Heart right ventricle (tissue), 16 donors: Measurements from ENCODE around the gene PKIB. TPM values are rescaled to one million over a fixed set of nuclear protein-coding genes. Genes with fewer than 3 reads are reported as not detected.

Experiments
- ATAC-seq, 8 donors: fragments of 200-7000 bp; cut with Tn5 transposase; one replicate each; pipeline ENCODE4 v1.9.1; 2020; ENCODE audit warnings: mild to moderate bottlenecking in 8 of 8, moderate library complexity in 8 of 8, moderate number of reproducible peaks in 1 of 8
- DNase-seq, 2 donors: peaks; one replicate each; pipeline ENCODE4 v3.0.0-alpha.2; 2020
- H3K27ac ChIP-seq, 10 donors: fragments of 200-600 bp; sonication (generic) in 2 of 10; one replicate each; pipeline versions ENCODE4 v1.5.0 to v1.8.0; 2020 to 2022; ENCODE audit warnings: mild to moderate bottlenecking in 3 of 10
- H3K27me3 ChIP-seq, 7 donors: fragments of 200-600 bp; one replicate each; pipeline ENCODE4 v1.8.0; 2021 to 2022; ENCODE audit warnings: mild to moderate bottlenecking in 2 of 7
- H3K36me3 ChIP-seq, 9 donors: fragments of 200-600 bp; sonication (generic) in 1 of 9; one replicate each; pipeline versions ENCODE4 v1.5.0 to v1.8.0; 2020 to 2022; ENCODE audit warnings: mild to moderate bottlenecking in 2 of 9
- H3K4me1 ChIP-seq, 9 donors: fragments of 200-600 bp; sonication (generic) in 1 of 9; one replicate each; pipeline versions ENCODE4 v1.5.0 to v1.8.0; 2020 to 2022; ENCODE audit warnings: mild to moderate bottlenecking in 4 of 9
- H3K4me3 ChIP-seq, 10 donors: fragments of 200-600 bp; sonication (generic) in 2 of 10; one replicate each; pipeline versions ENCODE4 v1.5.0 to v1.8.0; 2020 to 2022; ENCODE audit warnings: mild to moderate bottlenecking in 7 of 10, moderate library complexity in 2 of 10
- H3K9me3 ChIP-seq, 11 donors: fragments of 200-600 bp in 10 of 11; sonication (generic) in 2 of 11; one replicate each; pipeline versions ENCODE4 v1.5.0 to v1.8.0; 2013 to 2022; ENCODE audit warnings: mild to moderate bottlenecking in 2 of 11, control low read depth in 1 of 11, moderate library complexity in 1 of 11
- WGBS, 2 donors: extraction: QIAGEN DNeasy Blood & Tissue Kit; methylation state at CpG; one replicate each; pipeline ENCODE4 v1.1.7; 2013; ENCODE audit warnings: inconsistent platforms in 1 of 2; 5-methylcytosine and 5-hydroxymethylcytosine counted together
- intact Hi-C, 10 donors: fragments of 100-400 bp; cut with DNase I; formaldehyde crosslinking; loops; one replicate each; pipeline versions ENCODE4 v1.11.1 to v1.14.2; 2022
- polyA plus RNA-seq, 2 donors: library from polyadenylated mRNA; stranded (reverse); fragments of 200-250 nt; gene quantifications; one replicate each; pipeline ENCODE4 v1.2.3, GENCODE V29; 2013
- total RNA-seq, 10 donors: library from RNA; stranded (reverse); fragmentation: NEBNext Ultra II Directional in 3 of 10; extraction: Animal tissue kit (Norgen Biotek cat#: 25700) in 3 of 10; gene quantifications; one replicate each; pipeline versions ENCODE4 v1.2.1 to v1.2.4, GENCODE V29; 2021 to 2023
- TF ChIP-seq, protein P1 (sequence below), 9 donors: fragments of 200-600 bp; sonication (generic) in 2 of 9; IDR thresholded peaks; one replicate each; pipeline versions ENCODE4 v1.5.0 to v1.8.0; 2021 to 2022; ENCODE audit warnings: antibody characterized with exemption in 9 of 9, mild to moderate bottlenecking in 5 of 9, moderate library complexity in 1 of 9
- donor health status: Arrhythmogenic right ventricular cardiomyopathy.
- donor health status: ischemic (EF 13 %, LVEDD 7.1; RV severe dilation, severe dysfunction).
- donor health status: healthy with polysubstance abuse.
- donor health status: DM: no; HTN: yes; CAD: no.
- donor health status: DM: no; HTN: no; CAD: no.
- donor health status: ischemic (EF 25% LVEDD 6.9; RV normal size, moderate dysfunction).
- donor health status: ischemic (EF 25% LVEDD 5.7; RV mildly dilated, moderate dysfunction).
- donor health status: healthy.
- donor health status: DM: yes; HTN: yes; CAD: no.
- donor health status: Ischemic cardiomyopathy.
- donor health status: ischemic (EF 35%, LVEDD 5.7; RV mildly dilated, moderate dysfunction).
- donor health status: nonischemic (EF 11% LVEDD 7.7; RV severe dilation, severe dysfunction).
- donor health status: DM: yes; HTN: yes; CAD: no.
- donor health status: PGD.
- donor health status: ischemic (EF 29% LVEDD 5.4; RV normal size, mild dysfunction).
- donor health status: nonischemic (EF 23%, LVEDD 6.1; RV moderate dilation, normal function).

Gene PKIB
- total and polyA plus RNA-seq, 12 donors = 0.26 to 0.96 (median 0.38) TPM; not detected in 4

DNA sequence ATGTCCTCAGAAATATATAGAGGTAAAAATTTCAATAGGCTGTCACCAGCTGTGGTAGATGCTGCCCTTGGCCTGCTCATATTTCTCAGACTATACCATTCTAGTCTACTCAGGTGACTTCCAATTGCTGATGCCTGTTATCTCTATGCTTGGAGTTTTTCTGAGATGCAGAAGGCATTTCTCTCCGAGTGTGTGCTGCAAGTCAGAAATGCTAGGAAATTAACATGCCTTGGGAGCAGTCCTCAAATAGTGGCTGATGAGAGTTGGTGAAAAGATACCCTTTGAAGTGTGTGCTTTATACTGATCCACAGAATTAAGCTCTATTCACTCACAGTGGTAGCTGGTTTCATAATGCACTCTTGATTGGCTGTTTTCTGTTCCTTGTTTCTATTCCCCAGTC is 43.2 kb upstream of the PKIB start:
- ATAC-seq (no peak), DNase-seq (no peak)
- H3K4me3 ChIP-seq = no peak overlapping the region
- H3K36me3 ChIP-seq = no peaks in the 10 kb centered on the region
- H3K9me3 ChIP-seq = peaks cover 0 to 18% (median 0%) of the 10 kb centered on the region in 11 donors
- H3K4me1 ChIP-seq = no peaks in the 10 kb centered on the region
- no peaks in the 10 kb centered on the region for H3K27me3 ChIP-seq
- TF ChIP-seq, protein P1, sequence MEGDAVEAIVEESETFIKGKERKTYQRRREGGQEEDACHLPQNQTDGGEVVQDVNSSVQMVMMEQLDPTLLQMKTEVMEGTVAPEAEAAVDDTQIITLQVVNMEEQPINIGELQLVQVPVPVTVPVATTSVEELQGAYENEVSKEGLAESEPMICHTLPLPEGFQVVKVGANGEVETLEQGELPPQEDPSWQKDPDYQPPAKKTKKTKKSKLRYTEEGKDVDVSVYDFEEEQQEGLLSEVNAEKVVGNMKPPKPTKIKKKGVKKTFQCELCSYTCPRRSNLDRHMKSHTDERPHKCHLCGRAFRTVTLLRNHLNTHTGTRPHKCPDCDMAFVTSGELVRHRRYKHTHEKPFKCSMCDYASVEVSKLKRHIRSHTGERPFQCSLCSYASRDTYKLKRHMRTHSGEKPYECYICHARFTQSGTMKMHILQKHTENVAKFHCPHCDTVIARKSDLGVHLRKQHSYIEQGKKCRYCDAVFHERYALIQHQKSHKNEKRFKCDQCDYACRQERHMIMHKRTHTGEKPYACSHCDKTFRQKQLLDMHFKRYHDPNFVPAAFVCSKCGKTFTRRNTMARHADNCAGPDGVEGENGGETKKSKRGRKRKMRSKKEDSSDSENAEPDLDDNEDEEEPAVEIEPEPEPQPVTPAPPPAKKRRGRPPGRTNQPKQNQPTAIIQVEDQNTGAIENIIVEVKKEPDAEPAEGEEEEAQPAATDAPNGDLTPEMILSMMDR (IDR thresholded peaks at IDR 0.05) = no peak
- intact Hi-C loops = no loop called here
- WGBS, 2 donors = 29 to 42% methylated on average over 1 of the region's 1 CpG
- no peak overlapping the region for H3K27ac ChIP-seq

DNA sequence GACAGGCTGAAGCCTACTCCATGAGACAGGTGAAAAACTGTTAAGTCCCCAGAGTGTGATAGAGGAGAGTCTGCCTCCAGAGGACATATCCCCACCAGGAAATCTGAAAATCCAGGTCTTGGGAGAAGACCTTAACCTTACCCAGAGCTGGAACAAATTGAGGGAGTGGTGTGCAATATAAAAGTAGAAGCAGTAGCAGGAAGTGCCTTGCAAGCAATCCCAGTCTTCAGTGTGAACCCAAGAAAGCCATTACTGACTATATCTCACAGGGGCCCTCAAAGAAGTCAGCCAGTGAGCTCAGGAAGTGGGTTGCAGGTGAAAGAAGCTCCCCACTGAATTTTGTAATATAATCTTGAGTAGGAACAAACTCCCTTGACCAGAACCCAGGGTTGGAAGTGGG is 41.9 kb upstream of the PKIB start:
- Histone ChIP-seq H3K36me3 (no peaks in the 10 kb centered on the region), H3K27ac (no peak overlapping the region), H3K27me3 (no peaks in the 10 kb centered on the region), H3K4me3 (no peak overlapping the region), H3K4me1 (no peaks in the 10 kb centered on the region), H3K9me3 (peaks cover 0 to 5% (median 0%) of the 10 kb centered on the region in 11 donors)
- DNase-seq = no peak
- no peak for ATAC-seq
- intact Hi-C loops = no loop called here
- TF ChIP-seq, protein P1 (IDR thresholded peaks at IDR 0.05) = no peak

DNA sequence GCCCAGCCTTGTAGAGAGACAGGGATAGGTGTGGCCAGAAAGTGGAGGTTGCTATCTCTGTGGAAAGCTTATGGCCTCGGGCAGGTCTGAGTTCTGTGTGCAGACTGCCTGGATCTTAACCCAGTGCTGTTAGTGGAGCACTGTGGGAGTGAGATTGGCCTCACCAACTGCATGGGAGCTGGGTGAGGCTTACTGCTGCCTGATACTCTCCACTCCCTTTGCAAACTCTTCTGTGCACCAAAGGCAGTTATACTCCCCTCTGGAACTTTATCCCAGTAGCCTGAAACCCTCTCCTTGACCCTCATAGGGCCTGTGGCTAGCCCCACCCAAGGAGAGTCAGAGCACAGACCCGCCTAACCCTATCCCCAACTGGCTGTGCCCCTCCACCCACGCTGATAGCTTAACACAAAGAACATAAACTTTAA is 41.4 kb upstream of the PKIB start:
- Histone ChIP-seq H3K36me3 (no peaks in the 10 kb centered on the region), H3K4me1 (no peaks in the 10 kb centered on the region), H3K4me3 (no peak overlapping the region), H3K27me3 (no peaks in the 10 kb centered on the region), H3K9me3 (peaks cover 0 to under 1% (median 0%) of the 10 kb centered on the region in 11 donors), H3K27ac (no peak overlapping the region)
- no peak for DNase-seq
- ATAC-seq = no peak
- TF ChIP-seq, protein P1 (IDR thresholded peaks at IDR 0.05) = no peak
- intact Hi-C loops = no loop called here
- 56 to 57% methylated on average over 3 of the region's 3 CpGs for WGBS, 2 donors

DNA sequence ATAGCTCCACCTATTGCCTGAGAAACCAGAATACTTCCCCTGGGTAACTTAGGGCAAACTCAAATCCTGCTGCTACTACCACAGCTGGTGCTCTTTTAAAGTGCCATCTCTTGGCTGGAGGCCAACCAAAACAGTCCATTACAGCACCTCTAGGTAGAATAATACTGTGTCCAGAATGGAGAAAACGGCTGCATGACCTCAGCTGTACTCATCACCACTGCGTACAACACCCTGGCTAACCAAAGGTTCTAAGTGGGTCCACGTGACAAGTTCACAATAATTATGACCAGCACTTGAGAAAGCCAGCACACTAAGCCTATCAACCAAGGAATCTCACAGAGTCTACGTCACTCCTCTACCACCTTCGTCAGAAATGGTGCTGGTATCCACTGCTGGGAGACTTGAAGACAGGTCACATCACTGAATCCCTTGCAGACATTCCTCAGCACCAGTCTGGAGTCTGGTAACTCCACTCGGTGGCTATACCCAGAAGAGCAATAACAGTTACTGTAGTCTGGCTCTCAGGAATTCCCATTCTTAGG is 40.9 kb upstream of the PKIB start:
- peaks cover 0 to 3% (median 0%) of the 10 kb centered on the region in 11 donors for H3K9me3 ChIP-seq
- ATAC-seq = no peak
- WGBS, 2 donors = 61 to 62% methylated on average over 6 of the region's 6 CpGs
- H3K36me3 ChIP-seq = no peaks in the 10 kb centered on the region
- intact Hi-C loops = no loop called here
- H3K4me3 ChIP-seq = no peak overlapping the region
- H3K27me3 ChIP-seq = no peaks in the 10 kb centered on the region
- no peak for DNase-seq
- TF ChIP-seq, protein P1 (IDR thresholded peaks at IDR 0.05) = no peak
- H3K27ac ChIP-seq = no peak overlapping the region
- H3K4me1 ChIP-seq = no peaks in the 10 kb centered on the region
